ENCODE data around the gene ADAMTS10. TPM values are rescaled to one million over a fixed set of nuclear protein-coding genes. Genes with fewer than 3 reads are reported as not detected.

The ADAMTS10 gene
- total and polyA plus RNA-seq, 2 experiments from 2014 or later, result 15.8 to 22.1 TPM

GRCh38 chr19:8614455-8614854 lies 3.9 kb upstream of the ADAMTS10 start:
- no peak overlapping the region for H3K27ac ChIP-seq
- H3K9me2 ChIP-seq (replicated peaks; ENCODE audit: insufficient read depth), result no peaks in the 10 kb centered on the region
- H2AFZ ChIP-seq, result no peak overlapping the region
- peaks cover 2% of the 10 kb centered on the region for H3K4me1 ChIP-seq (ENCODE audit: insufficient read depth)
- no peaks in the 10 kb centered on the region for H3K9me3 ChIP-seq (ENCODE audit: low read depth)
- H3K4me2 ChIP-seq, result no peak overlapping the region
- H3K27me3 ChIP-seq, result no peaks in the 10 kb centered on the region
- WGBS (ENCODE audit: low lambda C conversion rate, missing lambda C conversion rate), result 96% methylated on average over 2 of the region's 2 CpGs
- TF ChIP-seq EZH2phosphoT487 (IDR thresholded peaks at IDR 0.05; ENCODE audit: low read depth, severe bottlenecking, unreplicated experiment), result no peak
- no peak for TF ChIP-seq EZH2 (IDR thresholded peaks at IDR 0.05; ENCODE audit: borderline replicate concordance)
- no peak for TF ChIP-seq CTCF (IDR thresholded peaks at IDR 0.05; ENCODE audit: poor library complexity)
- H3K4me3 ChIP-seq, result no peak overlapping the region
- H4K20me1 ChIP-seq (ENCODE audit: insufficient read depth, poor library complexity, severe bottlenecking), result no peaks in the 10 kb centered on the region
- no peaks in the 10 kb centered on the region for H3K36me3 ChIP-seq (replicated peaks; ENCODE audit: insufficient read depth, low read depth)
- no peak for DNase-seq (ENCODE audit: low spot score)
- peaks cover 2% of the 10 kb centered on the region for H3K79me2 ChIP-seq

GRCh38 chr19:8612807-8613171 lies 2.3 kb upstream of the ADAMTS10 start:
- TF ChIP-seq CTCF (IDR thresholded peaks at IDR 0.05; ENCODE audit: poor library complexity), result no peak
- no peak for TF ChIP-seq EZH2 (IDR thresholded peaks at IDR 0.05; ENCODE audit: borderline replicate concordance)
- TF ChIP-seq EZH2phosphoT487 (IDR thresholded peaks at IDR 0.05; ENCODE audit: low read depth, severe bottlenecking, unreplicated experiment), result no peak
- Histone ChIP-seq H3K36me3 (replicated peaks; ENCODE audit: insufficient read depth, low read depth) (no peaks in the 10 kb centered on the region), H3K9me3 (ENCODE audit: low read depth) (no peaks in the 10 kb centered on the region), H3K4me3 (no peak overlapping the region), H4K20me1 (ENCODE audit: insufficient read depth, poor library complexity, severe bottlenecking) (no peaks in the 10 kb centered on the region), H3K27ac (no peak overlapping the region), H3K9me2 (replicated peaks; ENCODE audit: insufficient read depth) (no peaks in the 10 kb centered on the region), H3K4me1 (ENCODE audit: insufficient read depth) (peaks cover 6% of the 10 kb centered on the region), H3K27me3 (no peaks in the 10 kb centered on the region), H2AFZ (no peak overlapping the region), H3K4me2 (no peak overlapping the region), H3K79me2 (peaks cover 11% of the 10 kb centered on the region)
- WGBS (ENCODE audit: low lambda C conversion rate, missing lambda C conversion rate), result 73% methylated on average over 5 of the region's 5 CpGs
- no peak for DNase-seq (ENCODE audit: low spot score)

GRCh38 chr19:8611877-8612806 lies 1.6 kb upstream of the ADAMTS10 start:
- no peaks in the 10 kb centered on the region for H3K9me2 ChIP-seq (replicated peaks; ENCODE audit: insufficient read depth)
- no peak overlapping the region for H3K4me3 ChIP-seq
- H3K4me2 ChIP-seq, result no peak overlapping the region
- DNase-seq (ENCODE audit: low spot score), result peak; percentile 37
- 59% methylated on average over 12 of the region's 12 CpGs for WGBS (ENCODE audit: low lambda C conversion rate, missing lambda C conversion rate)
- H4K20me1 ChIP-seq (ENCODE audit: insufficient read depth, poor library complexity, severe bottlenecking), result no peaks in the 10 kb centered on the region
- H3K79me2 ChIP-seq, result peaks cover 12% of the 10 kb centered on the region
- no peak overlapping the region for H2AFZ ChIP-seq
- no peaks in the 10 kb centered on the region for H3K36me3 ChIP-seq (replicated peaks; ENCODE audit: insufficient read depth, low read depth)
- no peaks in the 10 kb centered on the region for H3K27me3 ChIP-seq
- peaks cover 6% of the 10 kb centered on the region for H3K4me1 ChIP-seq (ENCODE audit: insufficient read depth)
- TF ChIP-seq EZH2 (IDR thresholded peaks at IDR 0.05; ENCODE audit: borderline replicate concordance) (no peak), CTCF (IDR thresholded peaks at IDR 0.05; ENCODE audit: poor library complexity) (no peak), EZH2phosphoT487 (IDR thresholded peaks at IDR 0.05; ENCODE audit: low read depth, severe bottlenecking, unreplicated experiment) (no peak)
- H3K27ac ChIP-seq, result peak overlapping the region; percentile 34
- no peaks in the 10 kb centered on the region for H3K9me3 ChIP-seq (ENCODE audit: low read depth)
